SHP77 (cell line): Measurements from ENCODE around the gene DUOXA2.
"Not testable (repeated sequence)": the region's sequence is repeated elsewhere in the genome, so short reads cannot be mapped to it uniquely, and the experiment has no call there.

Experiments used
- DNase-seq, 2 experiments: peaks; one replicate each; lab custom pipeline; 2025; lab: John Stamatoyannopoulos, UW

The DUOXA2 gene

GRCh38 chr15:45117308-45118130 is 3.4 kb downstream of the DUOXA2 start:
- DNase-seq: no peak

- peak; percentile 87 to 92 for DNase-seq
Measured at GRCh38 chr15:45118131-45118588, 4.0 kb downstream of the DUOXA2 start.

- DNase-seq: no peak
Measured at GRCh38 chr15:45118996-45119395, 4.9 kb downstream of the DUOXA2 start.

- DNase-seq: no peak
Measured at GRCh38 chr15:45120081-45120972, 6.2 kb downstream of the DUOXA2 start.

GRCh38 chr15:45121020-45121419 is 6.9 kb downstream of the DUOXA2 start:
- DNase-seq: no peak

GRCh38 chr15:45121706-45122417 is 7.7 kb downstream of the DUOXA2 start:
- DNase-seq: no peak

GRCh38 chr15:45122719-45123118 is 8.6 kb downstream of the DUOXA2 start:
- no peak for DNase-seq

- DNase-seq: no peak
Measured at GRCh38 chr15:45123397-45123796, 9.3 kb downstream of the DUOXA2 start.

GRCh38 chr15:45126535-45127158 is 12.5 kb downstream of the DUOXA2 start:
- DNase-seq: peak in 1 of 2 experiments; percentile 9

GRCh38 chr15:45128971-45129639 is 15.0 kb downstream of the DUOXA2 start:
- no peak for DNase-seq

- DNase-seq: no peak
Measured at GRCh38 chr15:45129651-45130129, 15.6 kb downstream of the DUOXA2 start, which contains the start of the genes DUOX1 and DUOXA1. Gene DUOX1, plus strand, starts transcription at chr15:45129994. Its CDS starts 1,973 bp downstream, at chr15:45131967. Gene DUOXA1, minus strand, starts transcription at chr15:45129879. Its CDS starts 6,865 bp downstream, at chr15:45123014.

GRCh38 chr15:45130291-45131000 is 16.3 kb downstream of the DUOXA2 start:
- DNase-seq: no peak

- no peak for DNase-seq
Measured at GRCh38 chr15:45131510-45131909, 17.4 kb downstream of the DUOXA2 start.

- no peak for DNase-seq
Measured at GRCh38 chr15:45132844-45133560, 18.9 kb downstream of the DUOXA2 start.

- DNase-seq: no peak
Measured at GRCh38 chr15:45133561-45133920, 19.4 kb downstream of the DUOXA2 start.

GRCh38 chr15:45134046-45134445 is 19.9 kb downstream of the DUOXA2 start:
- no peak for DNase-seq

- DNase-seq: no peak
Measured at GRCh38 chr15:45134682-45135604, 20.8 kb downstream of the DUOXA2 start.

- DNase-seq: not testable (repeated sequence)
Measured at GRCh38 chr15:45135705-45136377, 21.7 kb downstream of the DUOXA2 start.
